ENCODE measurements around the gene PLCL1.

Gene PLCL1

GRCh38 chr2:197890168-197890567, 85.8 kb downstream of the PLCL1 start:
- DNase-seq = no peak

- no peak for DNase-seq
These were observed 87.6 kb downstream of the PLCL1 start for GRCh38 chr2:197891897-197892442.

- no peak for DNase-seq
These were observed 89.2 kb downstream of the PLCL1 start for GRCh38 chr2:197893403-197894177.

- no peak for DNase-seq
These were observed 90.4 kb downstream of the PLCL1 start for GRCh38 chr2:197894751-197895274.

- DNase-seq = no peak
These were observed 93.7 kb downstream of the PLCL1 start for GRCh38 chr2:197897960-197898678.

- DNase-seq = no peak
These were observed 100.1 kb downstream of the PLCL1 start for GRCh38 chr2:197904446-197904845.

- DNase-seq = no peak
These were observed 103.8 kb downstream of the PLCL1 start for GRCh38 chr2:197908156-197908555.

- DNase-seq = no peak
These were observed 104.8 kb downstream of the PLCL1 start for GRCh38 chr2:197908990-197909776.

- no peak for DNase-seq
These were observed 107.3 kb downstream of the PLCL1 start for GRCh38 chr2:197911667-197912066.

GRCh38 chr2:197913084-197913483, 108.7 kb downstream of the PLCL1 start:
- no peak for DNase-seq

GRCh38 chr2:197914778-197915177, 110.4 kb downstream of the PLCL1 start:
- DNase-seq = no peak

GRCh38 chr2:197915548-197916265, 111.3 kb downstream of the PLCL1 start:
- no peak for DNase-seq

- DNase-seq = no peak
These were observed 115.1 kb downstream of the PLCL1 start for GRCh38 chr2:197919487-197919886.

GRCh38 chr2:197920088-197920487, 115.7 kb downstream of the PLCL1 start:
- no peak for DNase-seq

- no peak for DNase-seq
These were observed 116.3 kb downstream of the PLCL1 start for GRCh38 chr2:197920592-197921201.

GRCh38 chr2:197924483-197924882, 120.1 kb downstream of the PLCL1 start:
- DNase-seq = no peak

- no peak for DNase-seq
These were observed 120.8 kb downstream of the PLCL1 start for GRCh38 chr2:197925204-197925603.

GRCh38 chr2:197925976-197926375, 121.6 kb downstream of the PLCL1 start:
- DNase-seq = no peak

GRCh38 chr2:197926673-197927072, 122.3 kb downstream of the PLCL1 start:
- no peak for DNase-seq

GRCh38 chr2:197927994-197928393, 123.6 kb downstream of the PLCL1 start:
- DNase-seq = no peak

- no peak for DNase-seq
These were observed 124.9 kb downstream of the PLCL1 start for GRCh38 chr2:197929008-197929885.

Data from activated gamma-delta T cell (primary cell).